Daoy (cell line): Measurements from ENCODE around the gene TBC1D10B. TPM values are rescaled to one million over a fixed set of nuclear protein-coding genes. Genes with fewer than 3 reads are reported as not detected.
A peak's percentile ranks its signal among the peaks of the same experiment; 100 is the strongest.
"Not testable (repeated sequence)": the region's sequence is repeated elsewhere in the genome, so short reads cannot be mapped to it uniquely, and the experiment has no call there.

Source experiments
- DNase-seq: peaks from one replicate; pipeline ENCODE4 v3.0.0-alpha.2; 2015; ENCODE audit warnings: low read depth
- total RNA-seq: library from RNA; depleted of rRNA; stranded (reverse); fragments of >200 nt; shearing (Covaris generic); gene quantifications from 2 replicates; pipeline ENCODE4 v1.2.3, GENCODE V29; 2014

The TBC1D10B gene
- total RNA-seq, 1 experiment from 2014 or later: 27.1 TPM

DNA sequence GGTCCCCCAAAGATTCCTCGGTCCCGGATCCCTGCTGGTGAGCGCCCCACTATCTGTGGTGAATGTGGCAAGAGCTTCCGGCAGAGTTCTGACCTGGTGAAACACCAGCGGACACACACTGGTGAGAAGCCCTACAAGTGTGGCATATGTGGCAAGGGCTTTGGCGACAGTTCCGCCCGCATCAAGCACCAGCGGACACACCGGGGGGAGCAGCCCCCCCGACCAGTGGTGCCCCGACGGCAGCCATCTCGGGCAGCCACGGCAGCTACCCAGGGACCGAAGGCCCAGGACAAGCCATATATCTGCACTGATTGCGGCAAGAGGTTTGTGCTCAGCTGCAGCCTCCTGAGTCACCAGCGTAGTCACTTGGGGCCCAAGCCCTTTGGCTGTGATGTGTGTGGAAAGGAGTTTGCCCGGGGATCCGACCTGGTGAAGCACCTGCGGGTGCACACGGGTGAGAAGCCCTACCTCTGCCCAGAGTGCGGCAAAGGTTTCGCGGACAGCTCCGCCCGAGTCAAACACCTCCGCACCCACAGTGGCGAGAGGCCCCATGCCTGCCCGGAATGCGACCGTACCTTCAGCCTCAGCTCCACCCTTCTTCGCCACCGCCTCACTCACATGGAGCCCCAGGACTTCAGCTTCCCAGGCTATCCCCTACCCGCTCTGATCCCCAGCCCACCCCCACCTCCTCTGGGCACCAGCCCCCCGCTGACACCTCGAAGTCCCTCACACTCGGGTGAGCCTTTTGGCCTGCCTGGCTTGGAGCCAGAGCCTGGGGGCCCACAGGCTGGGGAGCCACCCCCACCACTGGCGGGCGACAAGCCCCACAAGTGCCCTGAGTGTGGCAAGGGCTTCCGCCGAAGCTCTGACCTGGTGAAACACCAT is 27.7 kb upstream of the TBC1D10B start:
- no peak for DNase-seq

DNA sequence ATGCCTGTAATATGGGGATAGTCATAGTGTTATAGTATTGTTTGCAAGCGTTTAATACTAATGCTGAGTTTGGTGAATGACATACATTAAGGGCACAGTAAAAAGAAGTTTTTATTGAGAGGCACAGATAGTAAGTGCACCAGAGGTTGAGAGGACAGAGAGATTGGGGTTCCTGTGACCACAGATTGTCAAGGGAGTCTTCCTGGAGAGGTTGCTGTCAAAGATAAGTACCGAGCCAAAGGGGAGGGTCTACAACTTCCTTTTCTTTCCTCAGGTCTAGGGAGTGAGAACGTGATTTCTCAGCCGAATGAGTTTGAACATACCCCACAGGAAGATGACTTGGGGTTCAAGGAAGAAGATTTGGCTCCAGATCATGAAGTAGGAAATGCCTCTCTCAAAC is 26.8 kb upstream of the TBC1D10B start:
- DNase-seq: no peak

DNA sequence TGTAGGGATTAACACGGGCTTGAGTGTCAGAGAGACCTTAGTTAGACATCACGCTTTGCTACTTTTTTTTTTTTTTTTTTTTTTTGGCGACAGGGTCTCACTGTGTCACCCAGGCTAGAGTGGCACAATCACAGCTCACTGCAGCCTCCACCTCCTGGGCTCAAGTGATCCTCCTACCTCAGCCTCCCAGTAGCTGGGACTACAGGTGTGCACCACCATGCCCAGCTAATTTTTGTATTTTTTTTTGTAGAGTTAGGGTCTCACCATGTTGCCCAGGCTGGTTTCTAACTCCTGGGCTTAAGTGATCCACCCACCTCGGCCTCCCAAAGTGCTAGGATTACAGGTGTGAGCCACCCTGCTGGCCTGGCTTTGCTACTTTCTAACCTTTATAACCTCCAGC is 26.3 kb upstream of the TBC1D10B start:
- DNase-seq: not testable (repeated sequence)

DNA sequence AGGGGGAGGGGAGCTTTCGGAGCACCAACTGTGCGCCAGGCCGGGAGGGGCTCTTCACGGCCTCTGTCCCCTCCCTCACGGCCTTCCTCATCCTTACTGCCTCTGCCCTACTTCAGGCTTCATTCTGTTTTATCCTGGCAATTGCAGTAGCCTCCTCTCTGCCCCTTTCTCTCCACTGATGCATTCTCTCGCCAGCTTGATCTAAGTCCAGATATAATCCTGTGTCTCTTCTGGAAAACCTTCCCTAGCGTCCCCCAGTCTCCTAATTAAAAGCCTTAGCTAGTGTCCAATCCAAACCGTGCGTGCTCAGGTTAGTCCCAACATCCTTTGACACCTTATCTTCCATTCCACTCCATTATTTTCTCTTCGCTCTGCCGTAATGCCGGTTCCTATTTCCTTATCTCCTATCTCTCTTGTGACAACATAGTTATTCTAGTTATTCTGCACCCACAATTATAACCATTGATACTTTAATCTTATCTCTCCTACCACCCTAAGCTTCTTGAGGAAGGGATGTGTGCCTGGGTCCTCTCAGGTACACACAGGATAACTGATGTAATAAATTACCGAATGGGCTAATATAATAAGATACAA is 25.8 kb upstream of the TBC1D10B start:
- DNase-seq: no peak

DNA sequence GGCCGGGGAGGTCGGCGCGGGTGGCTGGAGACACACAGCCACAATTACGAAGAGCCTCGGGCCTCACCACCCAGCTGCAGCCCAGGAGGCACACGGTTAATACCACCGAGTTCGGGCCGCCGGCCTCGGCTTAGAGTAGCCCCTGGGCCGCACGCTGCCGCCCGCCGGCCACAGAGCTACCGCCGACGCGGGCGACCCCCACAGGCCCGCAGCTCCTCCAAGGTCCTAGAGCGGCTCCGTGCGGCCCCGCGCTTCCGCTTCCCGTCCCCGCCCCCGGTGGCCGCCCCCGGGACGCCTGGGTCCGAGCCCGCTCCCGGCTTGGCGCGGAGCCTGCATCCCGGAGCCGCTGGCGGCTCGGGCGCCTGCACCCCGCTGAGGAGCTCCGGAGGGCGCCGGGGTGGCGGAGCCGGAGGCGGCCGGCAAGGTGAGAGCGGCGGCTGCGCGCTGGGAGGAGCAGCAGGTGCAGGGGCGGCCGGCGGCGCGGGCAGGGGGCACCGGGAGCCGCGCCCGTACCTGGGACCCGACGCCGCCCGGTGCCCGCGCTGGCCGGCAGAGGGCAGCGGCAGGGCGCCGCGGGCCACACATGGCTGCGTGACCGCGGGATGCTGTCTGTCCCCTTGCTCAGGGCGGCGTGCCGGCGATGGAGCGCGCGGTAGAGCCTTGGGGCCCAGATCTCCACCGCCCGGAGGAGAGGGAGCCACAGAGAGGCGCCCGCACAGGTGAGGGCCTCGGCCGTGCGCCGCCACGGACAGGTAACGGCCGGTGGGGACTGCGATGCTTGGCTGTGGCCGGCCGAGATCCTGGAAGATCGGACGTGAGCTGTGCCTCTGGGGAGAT is 25.1 kb upstream of the TBC1D10B start, which contains the start of gene ZNF48:
ZNF48 (plus strand) TSS at position 266 of the 837 bp plus-strand sequence; CDS start at position 641, 375 bp downstream.
- DNase-seq: peak; percentile 66

DNA sequence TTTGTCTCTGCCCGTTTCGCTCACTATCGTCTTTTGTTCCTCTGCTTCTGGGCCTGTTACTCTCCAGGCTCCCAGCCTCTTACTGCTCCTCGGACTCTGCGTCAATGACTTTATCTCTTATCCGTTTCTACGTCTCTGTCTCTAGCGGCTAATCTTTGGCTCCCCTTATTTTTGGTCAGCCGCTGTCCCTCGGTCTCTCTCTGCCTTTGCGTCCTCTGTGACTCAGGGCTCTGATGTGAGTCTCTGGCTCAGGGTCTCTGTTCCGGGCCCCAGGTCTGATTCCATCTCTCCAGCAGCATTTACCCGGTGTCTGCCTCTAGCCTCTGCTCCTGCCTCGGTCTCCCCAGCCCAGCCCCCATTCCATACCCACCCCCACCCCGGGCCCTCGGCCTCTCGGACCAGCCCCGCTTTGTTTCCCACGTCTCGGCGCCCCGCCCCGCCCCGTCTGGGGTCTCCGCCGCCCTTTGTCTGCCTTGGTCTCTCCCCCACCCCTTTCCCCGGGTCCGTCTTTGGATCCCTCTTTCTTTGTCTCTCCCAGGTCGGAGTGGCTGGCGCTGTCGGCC is 24.4 kb upstream of the TBC1D10B start:
- DNase-seq: no peak

DNA sequence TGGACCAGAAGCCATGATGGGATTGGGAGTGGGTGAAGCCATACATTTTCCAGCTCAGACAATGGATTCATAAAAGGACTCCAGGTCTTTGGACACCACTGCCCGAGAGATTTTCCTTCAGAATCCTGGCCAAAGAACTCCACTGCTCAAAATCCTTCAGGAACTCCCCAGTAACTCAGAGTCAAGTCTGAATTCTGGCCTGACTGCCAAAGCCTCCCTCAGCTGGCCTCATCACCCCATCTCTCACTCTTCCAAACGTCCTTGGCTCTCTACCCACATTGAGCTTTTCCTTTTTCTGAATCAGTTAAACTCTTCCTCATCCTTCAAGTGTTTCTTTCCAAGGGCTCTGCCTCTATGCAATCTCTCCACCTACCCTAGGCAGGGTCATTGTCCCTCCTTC is 13.2 kb upstream of the TBC1D10B start:
- DNase-seq: no peak

DNA sequence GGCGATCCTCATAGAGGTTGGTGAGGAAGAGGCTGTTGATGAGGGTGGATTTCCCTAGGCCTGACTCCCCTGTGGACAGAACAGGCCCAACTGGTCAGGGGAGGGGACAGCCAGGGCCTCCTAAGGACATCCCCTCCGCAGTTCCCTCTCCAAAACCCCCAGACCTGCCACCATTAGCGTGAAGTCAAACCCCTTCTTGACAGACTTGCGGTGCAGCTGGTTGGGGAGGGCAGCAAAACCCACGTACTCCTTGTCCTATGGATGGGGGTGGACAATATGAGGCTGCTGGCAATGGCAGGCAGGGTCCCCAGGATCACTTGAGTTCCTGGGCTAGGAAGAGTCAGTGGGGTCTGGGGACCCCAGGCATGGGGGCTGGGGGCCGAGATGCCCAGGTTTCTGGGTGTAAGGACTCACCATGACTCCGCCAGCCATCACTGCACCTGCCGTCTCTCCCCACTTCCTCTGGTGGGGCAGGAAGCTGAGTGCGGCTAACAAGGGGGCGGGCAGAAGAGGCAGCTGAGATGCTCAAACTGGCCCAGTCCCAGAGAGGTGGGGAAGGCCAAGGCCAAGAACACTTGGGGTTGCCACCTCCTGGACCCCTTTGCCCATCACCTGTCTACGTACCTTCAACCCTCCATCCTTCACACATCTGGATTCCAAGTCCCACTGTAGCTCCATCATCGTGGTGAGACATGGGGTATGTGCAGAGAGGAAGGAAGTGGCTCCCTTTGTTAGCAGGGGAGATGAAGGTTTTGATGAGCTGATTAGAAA is 12.0 kb upstream of the TBC1D10B start, which contains the start of gene SEPTIN1:
SEPTIN1 (minus strand) TSS at position 451 of the 771 bp plus-strand sequence; CDS start at position 432, 19 bp downstream.
- no peak for DNase-seq

DNA sequence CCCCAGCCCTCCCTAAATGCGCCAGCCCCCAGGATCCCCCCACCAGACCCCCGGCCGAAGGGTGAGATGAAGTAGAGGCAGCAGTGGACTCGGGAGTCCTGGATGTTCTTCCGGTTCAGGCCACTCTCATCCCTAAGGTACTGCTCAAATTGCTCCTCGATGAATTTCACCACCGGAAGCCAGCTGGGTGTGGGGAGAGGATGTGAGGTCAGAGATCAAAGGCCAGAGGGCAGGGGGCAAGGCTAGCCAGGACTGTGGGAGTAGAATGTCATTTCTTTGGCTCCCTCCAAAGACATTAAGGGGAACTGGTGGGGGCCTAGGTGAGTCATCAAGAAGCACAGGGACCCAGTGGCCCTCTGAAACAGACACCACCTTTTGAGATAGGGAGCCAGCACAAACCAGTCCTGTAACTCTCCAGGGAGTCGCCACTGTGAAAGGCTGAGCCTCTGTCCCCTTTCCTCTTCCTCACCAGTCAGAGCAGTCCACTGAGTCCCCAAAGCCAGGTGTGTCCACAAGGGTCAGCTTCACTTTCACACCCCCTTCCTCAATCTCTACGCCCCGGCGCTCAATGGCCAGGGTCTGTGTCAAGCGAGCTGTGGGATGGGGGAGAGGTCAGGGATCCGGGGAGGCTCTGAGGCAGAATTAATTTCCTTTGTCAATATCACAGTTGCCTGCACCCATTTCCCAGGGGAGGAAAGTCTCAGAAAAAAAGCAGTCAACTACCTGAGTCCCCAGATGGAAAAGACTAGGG is 11.2 kb upstream of the TBC1D10B start:
- no peak for DNase-seq

DNA sequence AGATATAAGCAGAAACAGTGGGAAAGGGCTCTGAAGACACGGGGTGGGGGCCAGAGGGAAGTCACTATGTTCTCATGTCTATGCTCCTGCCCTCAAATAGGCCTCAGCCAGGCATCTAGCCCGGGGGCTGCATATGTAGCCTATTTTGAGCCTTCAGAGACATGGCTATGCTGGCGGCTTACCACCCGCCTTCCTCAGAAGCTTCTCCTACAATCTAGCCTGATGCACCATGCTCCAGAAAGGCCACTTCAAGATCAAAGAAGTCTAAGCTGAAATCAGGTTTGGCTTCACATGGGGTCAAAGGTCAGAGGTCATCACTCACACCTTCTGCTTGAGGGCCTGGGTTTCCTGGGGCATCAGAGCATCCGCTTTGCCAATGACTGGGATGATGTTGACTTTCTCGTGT is 10.5 kb upstream of the TBC1D10B start:
- DNase-seq: no peak

DNA sequence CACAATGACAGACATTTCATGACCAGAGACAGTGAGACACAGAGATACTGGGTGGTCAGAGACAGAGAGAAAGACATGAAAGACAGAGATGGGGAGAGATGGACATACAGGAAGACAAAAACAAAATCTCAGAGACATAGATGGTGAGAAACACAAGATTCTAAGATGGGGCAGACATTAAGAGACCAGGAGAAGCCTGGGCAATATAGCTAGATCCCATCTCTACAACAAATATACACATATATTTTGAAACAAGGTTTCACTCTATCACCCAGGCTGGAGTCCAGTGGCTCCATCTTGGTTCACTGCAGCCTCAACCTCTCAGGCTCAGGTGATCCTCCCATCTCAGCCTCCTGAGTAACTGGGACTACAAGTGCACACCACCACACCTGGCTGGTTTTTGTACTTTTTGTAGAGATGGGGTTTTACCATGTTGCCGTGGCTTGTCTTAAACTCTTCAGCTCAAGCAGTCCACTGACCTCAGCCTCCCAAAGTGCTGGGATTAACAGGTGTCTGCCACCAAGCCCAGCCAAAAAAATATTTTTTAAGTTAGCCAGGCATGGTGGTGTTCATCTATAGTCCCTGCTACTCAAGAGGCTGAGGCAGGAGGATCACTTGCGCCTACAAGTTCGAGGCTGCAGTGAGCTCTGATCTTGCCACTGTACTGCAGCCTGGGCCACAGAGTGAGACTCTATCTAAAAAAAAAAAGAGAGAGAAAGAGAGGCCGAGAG is 9.9 kb upstream of the TBC1D10B start:
- DNase-seq: no peak

DNA sequence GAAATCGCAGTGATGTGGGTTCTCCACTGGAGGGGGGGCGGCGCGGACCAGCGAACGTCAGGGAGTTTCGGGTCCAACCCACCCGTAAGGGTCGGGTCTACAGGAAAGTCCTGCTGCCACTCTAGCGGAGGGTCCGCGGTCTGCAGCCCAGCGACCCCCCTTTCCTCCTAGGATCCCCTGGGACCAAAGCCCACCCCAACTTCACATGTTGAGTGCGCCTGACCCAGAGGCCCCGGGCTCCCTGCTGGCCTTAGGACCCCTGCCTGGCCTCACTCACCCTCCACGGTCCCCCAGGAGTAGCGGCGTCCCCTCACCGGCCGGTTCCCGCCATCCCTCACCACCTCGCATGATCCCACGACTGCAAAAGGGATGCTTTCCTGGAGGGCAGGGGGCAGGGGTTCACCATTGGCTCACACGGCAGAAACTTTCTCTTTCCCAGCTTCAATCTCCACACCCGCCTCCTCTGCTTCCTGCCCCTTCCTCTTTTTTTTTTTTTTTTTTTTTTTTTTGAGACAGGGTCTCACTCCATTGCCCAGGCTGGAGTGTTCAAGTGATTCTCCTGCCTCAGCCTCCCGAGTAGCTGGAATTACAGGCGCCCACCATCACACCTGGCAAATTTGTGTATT is 9.0 kb upstream of the TBC1D10B start:
- no peak for DNase-seq

DNA sequence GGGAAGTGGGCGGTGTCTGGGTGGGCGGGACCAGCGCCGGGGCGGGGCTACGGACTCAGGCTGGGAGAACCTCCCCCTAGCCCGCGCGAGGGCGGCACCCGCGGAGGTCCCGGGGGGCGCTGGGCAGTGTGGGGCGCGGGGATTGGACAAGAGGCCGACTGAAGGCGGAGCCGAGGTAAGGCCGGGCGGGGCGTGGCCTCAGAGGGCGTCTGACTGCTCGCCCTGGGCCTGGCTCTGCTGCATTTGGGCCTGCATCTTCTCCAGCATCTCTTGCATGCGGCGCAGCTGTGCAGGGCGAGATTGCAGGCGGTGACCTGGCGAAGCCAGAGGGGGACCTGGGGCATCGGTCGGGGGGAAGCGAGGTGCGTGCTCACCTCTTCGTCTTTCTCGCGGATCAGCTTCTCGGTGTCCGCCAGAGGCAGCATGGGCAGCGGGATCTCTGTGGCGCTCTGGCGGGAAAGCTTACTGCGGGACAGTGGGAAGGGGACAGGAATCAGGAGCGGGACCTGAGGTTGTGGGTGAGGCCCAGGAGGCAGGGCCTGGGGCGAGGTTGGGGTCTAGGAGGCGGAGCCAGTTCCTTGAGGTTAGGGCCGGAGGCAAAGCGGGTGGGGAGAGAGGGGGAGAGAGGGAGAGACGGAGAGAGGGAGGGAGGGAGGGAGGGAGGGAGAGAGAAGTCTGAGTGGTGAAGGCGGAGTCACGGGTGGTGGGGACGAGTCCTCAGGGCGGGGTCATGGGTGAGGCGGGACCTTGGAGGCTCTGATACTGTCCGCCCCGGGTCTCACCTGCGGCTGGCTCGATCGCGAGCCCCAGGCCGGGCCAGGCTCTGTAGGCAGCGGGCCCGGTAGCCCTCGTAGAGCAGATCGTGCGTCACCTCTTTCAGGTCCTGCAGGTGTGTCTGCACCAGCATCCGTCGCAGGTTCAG is 8.2 kb upstream of the TBC1D10B start:
- peak; percentile 98 for DNase-seq

DNA sequence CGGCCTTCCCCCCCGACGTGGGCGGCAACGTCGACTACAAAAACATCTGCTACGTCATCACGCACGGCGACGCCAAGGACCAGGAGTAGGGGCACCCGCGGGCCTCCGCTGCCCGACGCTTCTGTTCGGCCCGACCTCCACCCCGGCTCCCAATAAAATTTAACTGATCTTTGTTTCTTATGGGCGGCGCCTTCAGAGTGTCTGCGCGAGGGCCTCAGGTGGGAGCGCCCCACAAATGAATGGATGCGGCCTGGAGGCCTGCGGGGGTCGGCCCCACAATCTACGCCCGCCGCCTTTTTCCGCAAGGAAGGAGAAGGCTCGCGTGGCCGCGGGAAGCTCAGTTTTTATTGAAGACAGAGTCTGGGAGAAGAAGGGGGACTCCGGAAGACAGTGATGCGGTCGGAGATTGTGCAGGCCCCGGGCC is 7.5 kb upstream of the TBC1D10B start:
- peak; percentile 81 for DNase-seq

DNA sequence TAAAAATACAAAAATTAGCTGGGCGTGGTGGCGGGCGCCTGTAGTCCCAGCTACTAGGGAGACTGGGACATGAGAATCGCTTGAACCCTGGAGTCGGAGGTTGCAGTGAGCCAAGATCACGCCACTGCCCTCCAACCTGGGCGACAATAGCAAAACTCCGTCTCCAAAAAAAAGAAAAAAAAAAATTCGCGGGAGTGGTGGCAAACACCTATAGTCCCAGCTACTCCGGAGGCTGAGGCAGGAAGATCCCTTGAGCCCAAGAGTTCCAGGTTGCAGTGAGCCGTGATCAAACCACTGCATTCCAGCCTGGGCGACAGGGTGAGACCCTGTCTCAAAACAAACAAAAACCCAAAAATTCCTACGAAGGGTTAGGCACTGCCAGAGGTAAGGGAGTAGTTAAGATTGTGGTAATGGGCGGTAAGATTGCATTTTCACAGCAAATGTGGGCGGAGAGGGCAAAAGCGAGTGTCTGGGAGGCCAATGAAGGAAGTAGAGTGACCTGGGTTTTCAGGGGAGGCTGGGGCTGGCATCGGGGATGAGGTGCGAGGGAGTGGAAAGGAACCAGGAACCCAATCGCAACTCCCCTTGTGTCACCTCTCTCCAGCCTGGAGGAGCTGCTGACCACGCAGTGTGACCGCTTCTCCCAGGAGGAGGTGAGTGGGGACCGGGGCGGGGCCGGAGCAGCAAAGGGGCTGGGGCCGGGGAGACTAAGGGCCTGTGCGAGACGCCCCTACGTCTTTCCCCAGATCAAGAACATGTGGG is 6.9 kb upstream of the TBC1D10B start:
- DNase-seq: no peak

DNA sequence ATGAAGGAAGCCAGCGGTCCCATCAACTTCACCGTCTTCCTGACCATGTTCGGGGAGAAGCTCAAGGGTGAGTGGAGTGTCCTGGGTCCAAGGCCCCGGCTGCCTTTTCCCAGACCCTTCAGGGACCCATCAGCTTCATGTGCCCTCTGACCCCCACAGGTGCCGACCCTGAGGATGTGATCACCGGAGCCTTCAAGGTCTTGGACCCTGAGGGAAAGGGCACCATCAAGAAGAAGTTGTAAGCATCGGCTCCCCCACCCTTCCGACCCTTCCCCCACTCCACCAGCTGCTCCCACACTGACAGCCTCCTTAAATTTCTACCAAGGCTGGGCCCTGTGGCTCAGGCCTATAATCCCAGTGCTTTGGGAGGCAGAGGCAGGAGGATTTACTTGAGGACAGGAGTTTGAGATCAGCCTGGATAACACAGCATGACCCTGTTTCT is 6.2 kb upstream of the TBC1D10B start:
- no peak for DNase-seq

DNA sequence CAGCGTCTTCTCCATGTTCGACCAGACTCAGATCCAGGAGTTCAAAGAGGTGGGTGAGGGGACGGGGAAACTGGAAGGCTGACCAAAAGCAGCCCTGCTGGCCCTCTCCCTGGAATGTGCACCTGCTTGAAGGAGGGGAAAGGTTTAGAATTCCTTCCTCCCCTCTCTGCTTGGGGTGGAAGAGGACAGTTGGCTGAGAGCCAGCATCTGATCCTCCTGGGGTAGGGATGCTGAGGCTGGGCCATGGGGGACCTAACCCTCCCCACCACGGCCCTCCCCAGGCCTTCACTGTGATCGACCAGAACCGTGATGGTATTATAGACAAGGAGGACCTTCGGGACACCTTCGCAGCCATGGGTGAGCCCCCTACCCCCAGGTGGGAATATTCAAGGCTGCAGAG is 5.6 kb upstream of the TBC1D10B start:
- DNase-seq: no peak
